ENCODE results near the gene HLA-G.

DNA sequence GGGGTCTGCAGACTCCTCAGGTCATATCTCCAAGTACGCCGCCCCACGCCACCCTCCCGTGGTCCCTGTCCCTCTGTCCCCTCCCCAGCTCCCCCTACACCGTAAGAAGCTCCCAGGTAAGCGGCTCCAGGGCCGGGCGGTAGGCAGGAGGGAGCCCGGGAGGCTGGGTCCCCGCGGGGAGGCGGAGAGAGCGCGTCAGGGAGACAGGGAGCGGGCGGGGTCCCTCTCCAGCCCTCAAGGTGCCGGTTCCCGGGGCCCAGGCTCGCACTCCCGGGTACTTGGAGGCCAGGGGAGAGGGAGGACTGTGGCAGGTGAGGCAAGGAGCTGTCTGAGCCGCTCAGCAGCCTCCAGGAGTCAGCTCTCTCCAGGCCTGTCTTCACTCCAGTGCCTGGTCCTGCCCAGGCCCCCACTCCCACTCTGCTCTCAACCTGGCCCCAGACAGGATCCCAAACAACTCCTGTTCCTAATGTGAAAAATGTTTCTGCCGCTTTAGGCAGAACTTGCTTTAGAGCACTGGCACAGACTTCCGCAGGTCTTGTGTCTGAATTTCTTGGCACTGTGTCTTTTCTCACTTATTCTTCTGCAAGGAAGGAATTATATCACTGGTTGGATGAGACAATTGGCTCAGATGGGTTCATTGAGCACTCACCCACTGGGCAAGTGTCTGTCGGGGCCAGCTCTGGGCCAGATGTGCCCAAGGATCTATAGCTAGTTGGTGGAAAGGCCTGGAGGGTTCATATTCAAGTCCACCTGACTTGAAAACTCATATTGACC, 36.6 kb downstream of the HLA-G start:
- no peak for TF ChIP-seq EZH2 (IDR thresholded peaks at IDR 0.05; ENCODE audit: insufficient read depth, poor library complexity, severe bottlenecking)
- no peak for TF ChIP-seq EZH2phosphoT487 (IDR thresholded peaks at IDR 0.05; ENCODE audit: insufficient read depth, low read depth)
